D341Med (cell line): ENCODE measurements around the gene UBR2.
A peak's percentile ranks its signal among the peaks of the same experiment; 100 is the strongest.
"Not testable (repeated sequence)": the region's sequence is repeated elsewhere in the genome, so short reads cannot be mapped to it uniquely, and the experiment has no call there.

Experiments
- DNase-seq: peaks from one replicate; pipeline ENCODE4 v3.0.0; 2012; ENCODE audit warnings: low spot score

UBR2 gene

DNA sequence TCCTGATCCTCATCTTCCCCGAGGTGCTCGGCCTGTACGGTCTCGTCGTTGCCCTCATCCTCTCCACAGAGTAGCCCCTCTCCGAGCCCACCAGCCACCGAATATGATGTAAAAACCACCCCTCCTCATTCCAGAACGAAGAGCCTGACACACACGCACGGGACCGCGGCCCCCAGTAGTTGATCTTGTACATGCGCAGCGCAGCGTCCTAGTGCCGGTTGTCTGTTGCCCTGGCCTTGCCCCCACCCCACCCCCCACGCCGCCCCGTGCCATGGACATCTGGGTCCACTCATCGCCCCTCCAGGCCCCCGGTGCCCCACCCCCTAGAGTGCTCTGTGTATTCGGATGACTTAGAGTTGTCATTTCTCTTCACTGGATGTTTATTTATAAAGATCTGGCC lies 163.8 kb downstream of the UBR2 start:
- DNase-seq: no peak

DNA sequence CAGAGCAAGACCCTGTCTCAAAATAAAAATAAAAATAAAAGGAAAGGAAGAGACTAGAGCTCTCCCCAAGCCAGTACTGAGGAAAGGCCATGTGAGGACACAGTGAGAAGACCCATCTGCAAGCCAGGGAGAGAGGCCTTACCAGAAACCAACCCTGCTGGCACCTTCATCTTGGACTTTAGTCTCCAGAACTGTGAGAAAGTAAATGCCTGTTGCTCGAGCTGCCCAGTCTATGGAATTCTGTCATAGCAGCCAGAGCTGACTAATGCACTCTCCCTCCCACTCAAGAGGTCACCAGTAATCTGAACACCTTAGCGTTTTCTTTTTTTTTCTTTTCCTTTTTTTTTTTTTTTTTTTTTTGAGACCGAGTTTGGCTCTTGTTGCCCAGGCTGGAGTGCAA lies 165.9 kb downstream of the UBR2 start:
- no peak for DNase-seq

DNA sequence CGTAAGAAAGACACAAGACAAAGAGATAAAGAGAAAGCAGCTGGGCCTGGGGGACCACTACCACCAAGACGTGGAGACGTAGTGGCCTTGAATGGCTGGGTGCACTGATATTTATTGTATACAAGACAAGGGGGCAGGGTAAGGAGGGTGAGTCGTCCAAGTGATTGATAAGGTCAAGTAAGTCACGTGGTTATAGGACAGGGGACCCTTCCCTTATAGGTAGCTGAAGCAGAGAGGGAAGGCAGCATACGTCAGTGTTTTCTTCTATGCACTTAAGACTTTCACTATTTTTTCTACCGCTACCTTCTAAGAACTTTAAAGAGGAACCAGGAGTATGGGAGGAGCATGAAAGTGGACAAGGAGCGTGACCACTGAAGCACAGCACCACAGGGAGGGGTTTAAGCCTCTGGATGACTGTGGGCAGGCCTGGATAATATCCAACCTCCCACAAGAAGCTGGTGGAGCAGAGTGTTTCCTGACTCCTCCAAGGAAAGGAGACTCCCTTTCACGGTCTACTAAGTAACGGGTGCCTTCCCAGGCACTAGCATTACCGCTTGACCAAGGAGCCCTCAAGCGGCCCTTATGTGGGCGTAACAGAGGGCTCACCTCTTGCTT lies 170.1 kb downstream of the UBR2 start:
- not testable (repeated sequence) for DNase-seq

DNA sequence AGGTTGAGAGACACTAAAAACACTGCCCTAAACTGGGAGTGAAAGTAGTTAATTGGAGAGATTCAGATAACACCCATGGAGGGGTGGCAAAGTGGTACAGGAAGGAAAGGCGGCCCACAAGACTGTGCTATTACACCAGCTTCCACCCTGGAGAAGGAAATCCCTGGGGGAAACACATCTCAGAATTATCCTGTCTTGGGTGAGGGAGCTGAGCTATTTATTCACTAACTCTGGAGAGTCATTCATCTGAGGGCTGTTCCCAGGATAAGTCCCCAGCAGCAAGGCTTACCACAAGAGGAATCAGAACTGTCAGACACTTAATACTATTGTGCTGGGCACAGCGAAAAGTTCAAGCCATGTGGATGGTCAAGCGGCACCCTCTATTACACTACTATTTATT lies 172.1 kb downstream of the UBR2 start:
- peak; percentile 72 for DNase-seq

DNA sequence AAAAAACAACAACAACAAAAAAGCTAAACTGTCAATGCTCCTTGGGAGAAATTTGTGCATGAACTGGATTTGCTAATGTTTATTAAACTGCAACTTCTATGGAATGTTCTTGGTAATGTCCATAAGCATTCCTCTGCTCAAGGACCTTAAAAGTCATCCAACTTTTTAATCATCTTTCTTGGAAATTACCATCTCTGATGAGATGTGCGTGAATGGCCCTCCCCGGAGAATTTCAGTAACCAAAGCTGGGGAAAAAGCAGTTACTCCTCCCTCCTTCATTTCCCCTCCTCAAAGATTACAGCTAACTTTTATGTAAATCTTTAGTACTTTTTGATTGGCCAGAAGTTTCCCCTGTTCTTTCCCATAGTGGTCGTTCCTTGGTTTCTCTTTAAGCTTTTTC lies 176.9 kb downstream of the UBR2 start:
- DNase-seq: no peak

DNA sequence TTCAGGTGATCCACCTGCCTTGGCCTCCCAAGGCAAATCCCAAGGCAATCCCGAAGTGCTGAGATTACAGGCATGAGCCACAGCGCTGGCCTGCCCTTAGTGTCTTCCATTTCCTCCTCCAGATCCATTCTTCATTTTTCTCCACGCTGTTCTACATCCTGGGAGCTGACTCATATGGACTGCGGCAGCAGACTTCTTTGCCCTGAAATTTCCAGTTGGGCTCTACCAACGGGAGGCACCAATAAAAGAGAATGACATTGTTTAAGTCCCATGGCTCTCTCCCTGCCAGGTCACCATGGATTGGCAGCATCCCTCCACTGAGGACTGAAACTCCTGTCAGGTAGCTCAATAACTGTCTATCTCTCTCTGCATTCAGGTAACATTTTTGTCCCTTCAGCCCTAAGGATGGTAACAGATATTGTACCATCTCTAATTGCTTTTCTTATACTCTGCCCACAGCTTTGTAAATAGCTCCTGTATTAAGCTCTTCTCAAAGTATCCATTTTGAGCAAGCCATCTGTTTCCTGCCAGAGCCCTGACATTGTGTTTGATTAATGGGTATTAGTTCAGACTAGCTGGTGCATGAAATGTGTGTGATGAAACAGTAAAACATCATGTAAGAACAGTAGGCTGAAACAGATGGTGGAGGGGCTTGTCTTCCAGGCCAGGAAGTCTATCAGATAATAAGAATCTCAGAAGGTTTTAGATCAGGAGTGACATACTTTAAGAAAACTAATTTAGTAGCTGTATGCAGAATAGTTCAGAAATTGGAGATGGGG lies 178.5 kb downstream of the UBR2 start:
- peak; percentile 61 for DNase-seq
